ENCODE results near the gene FOXRED2. TPM values are rescaled to one million over a fixed set of nuclear protein-coding genes. Genes with fewer than 3 reads are reported as not detected.

Gene FOXRED2
- total RNA-seq, 1 experiment from 2014 or later = 37.7 TPM

Other genes with a start within 250 kb of the FOXRED2 start
- 788 TPM for gene MYH9, start 119.1 kb downstream of the FOXRED2 start, total RNA-seq (2021; ENCODE audit: unreplicated experiment)
- 64.1 TPM for gene TXN2, start 25.4 kb downstream of the FOXRED2 start, total RNA-seq (2021; ENCODE audit: unreplicated experiment)
- gene EIF3D, start 22.1 kb upstream of the FOXRED2 start, total RNA-seq (2021; ENCODE audit: unreplicated experiment) = 151 TPM
- gene CACNG2, start 196.7 kb upstream of the FOXRED2 start, total RNA-seq (2021; ENCODE audit: unreplicated experiment) = not detected

Data from Panc1 (cell line).